Retina (tissue), 1 donor: ENCODE data around the gene RTL1.

Experiments used
- DNase-seq: peaks from one replicate; pipeline ENCODE4 v3.0.0-alpha.2; 2016

The RTL1 gene

DNA sequence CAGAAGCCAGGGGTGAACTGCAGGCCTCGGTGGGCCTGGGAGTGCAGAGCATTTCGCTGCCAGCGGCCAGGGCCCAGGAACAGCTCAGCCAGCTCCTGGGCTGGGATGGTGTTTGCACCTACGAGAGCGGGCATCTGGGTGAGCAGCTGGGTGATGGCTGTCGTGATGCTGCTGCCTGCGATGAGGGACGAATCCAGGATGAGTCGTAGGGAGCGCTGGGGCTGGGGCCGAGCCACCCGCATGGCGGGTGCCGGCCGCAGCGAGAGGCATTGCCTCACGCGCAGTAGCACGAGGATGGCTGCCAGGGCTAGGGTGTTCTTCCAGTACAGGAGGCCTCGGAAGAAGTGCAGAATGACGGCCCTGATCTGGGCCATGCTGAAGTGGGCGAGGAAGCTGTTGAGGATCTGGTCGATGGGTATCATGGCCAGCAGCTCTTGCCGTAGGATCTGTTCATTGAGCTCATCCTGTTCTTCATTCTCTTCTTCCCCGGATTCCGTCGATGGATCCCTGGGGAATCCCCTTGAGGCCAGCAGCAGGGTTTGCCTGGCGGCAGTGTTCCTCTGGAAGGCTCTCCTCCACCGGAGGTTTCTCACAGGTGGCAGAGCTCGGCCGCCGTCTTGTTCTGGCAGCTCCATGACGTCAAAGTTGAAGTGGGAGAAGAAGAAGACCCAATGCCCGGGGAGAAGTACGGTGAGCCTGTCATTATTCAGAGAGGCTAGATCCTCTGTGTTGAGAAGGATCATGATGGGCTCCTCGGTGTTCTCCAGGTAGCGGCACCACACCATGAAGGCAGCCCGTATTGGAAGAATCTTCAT lies 22.1 kb downstream of the RTL1 start:
- no peak for DNase-seq

DNA sequence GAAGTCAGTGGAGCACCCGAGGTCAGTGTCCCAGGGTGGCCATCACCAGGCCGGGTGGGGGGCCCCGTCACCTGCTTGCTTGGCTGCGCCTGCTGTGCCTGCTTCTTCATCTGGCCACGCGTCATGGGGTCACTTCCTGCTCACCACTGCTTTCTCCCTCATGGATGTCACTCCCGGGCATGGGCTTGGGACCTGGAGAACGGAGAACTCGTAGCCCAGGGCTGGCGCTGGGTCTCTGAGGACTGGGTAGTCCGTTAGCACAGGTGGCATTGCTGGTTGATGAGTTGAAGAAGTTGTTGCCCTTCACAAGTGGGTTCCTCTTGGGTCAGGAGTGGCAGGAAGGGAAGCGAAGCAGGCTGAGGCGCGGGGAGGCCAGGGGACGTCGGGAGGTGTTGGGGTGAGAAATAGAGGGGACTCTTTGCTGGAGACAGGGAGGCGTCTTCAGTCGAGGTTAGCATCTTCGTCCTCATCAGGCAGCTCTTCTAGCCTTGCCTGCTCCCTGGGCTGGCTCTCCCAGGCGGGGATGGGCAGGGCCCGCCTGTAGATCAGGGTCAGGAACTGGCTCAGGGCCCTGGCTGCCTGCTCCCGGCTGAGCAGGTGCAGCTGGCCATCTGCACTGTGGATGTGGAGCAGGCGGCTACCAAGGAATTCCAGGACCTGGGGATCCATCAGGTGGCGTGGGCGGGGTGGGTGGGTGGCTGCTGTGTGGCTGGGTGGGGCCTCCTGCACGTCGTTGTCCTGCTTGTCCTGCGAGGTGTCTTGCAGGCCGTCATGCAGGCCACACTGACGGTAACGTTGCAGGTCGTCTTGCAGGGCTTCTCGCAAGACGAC lies 23.0 kb downstream of the RTL1 start:
- no peak for DNase-seq

GRCh38 chr14:100879782-100880181 lies 23.7 kb downstream of the RTL1 start:
- DNase-seq = no peak

DNA sequence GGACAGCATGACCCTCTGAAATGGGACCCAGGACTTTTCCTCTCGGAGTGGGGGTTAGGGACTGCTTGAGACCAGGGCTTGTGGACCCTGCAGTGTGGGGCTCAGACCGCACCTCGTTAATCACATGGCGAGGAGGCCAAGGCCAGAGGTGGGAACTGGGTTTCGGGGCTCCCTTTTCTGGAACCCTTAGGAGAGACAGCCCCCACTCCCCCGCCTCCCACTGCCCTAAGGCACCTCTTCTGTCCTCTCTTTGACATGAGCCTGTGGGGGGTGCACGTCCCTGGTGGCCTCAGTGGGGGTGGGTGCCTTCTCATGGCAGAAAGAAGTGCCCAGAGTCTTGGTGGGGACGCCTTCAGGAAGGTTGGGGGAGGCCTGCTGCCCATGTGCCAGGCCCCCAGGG lies 24.3 kb downstream of the RTL1 start:
- DNase-seq = no peak

GRCh38 chr14:100878271-100879146 lies 25.0 kb downstream of the RTL1 start:
- no peak for DNase-seq

GRCh38 chr14:100875861-100876590 lies 27.5 kb downstream of the RTL1 start:
- DNase-seq = no peak

DNA sequence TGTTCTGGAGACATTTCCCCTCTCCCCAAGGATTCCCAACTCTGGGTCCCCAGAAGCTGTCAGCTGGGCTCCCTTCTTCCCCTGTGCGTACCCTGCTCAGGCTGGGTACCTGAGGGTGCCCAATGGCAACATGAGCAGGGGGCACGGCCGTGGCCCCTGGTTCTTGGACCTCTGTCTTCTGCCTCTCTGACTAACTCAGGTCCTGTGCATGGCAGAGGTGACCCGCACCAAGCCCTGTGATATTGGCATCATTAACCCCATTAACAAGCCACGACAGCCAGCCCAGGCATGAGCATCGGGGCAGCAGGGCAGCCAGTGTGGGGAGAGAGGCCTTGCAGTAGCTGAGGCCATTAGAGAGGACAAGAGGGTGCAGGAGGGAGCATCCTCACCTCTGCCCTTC lies 28.4 kb downstream of the RTL1 start:
- DNase-seq = no peak

- DNase-seq = no peak
These were observed 29.0 kb downstream of the RTL1 start for GRCh38 chr14:100874411-100875091.

DNA sequence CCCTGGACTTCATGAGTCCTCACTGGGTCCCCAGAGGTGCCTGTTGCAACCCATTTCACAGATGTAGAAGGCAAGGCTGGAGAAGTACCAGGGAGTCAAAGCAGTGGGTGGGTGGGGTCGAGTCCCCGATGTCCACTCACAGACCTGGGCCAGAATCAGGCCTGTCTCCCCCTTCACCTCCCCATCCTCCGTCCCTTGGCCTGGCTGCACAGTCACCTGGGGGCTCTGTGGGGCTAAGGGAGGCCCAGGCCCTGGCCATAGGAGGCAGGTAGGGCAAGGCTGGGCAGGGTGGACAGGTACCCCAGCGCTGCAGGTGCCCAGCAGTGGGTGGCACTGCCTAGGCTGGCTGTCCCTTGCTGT lies 29.5 kb downstream of the RTL1 start:
- no peak for DNase-seq

GRCh38 chr14:100873096-100873482 lies 30.4 kb downstream of the RTL1 start:
- no peak for DNase-seq

DNA sequence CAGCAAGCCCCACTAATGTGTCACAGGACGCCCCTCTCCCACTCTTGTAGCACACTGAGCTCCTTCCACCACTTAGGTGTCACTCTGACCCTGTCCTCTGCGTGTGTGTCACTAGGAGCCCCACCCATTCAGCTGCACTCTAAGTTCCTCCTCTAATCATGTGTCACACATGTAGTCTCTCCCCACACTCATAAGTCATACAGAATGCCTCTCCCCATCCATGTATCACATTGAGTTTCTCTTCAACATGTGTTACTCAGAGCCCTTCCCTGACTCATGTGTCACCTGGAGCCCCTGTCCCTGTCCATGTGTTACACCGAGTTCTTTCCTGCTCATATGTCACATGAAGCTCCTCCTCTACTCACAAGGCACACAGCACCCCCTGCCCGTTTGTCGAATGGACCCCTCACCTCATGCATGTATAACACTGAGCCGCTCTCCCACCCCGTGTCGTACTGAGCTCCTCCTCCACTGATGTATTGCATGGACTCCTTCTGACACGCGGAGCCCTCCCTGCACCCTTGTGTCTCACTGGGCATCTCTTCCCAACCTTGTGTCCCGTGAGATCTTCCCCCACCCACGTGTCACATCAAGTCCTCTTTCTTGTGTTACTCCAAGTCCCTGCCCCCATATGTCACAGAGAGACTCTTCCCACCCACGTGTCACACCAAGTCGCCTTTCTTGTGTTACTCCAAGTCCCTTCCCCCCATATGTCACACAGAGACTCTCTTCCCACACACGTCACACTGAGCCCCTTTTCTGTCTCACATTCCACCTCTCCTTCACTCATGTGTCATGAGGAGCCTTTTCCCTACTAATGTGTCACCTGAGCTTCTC lies 31.0 kb downstream of the RTL1 start:
- no peak for DNase-seq

- no peak for DNase-seq
These were observed 32.0 kb downstream of the RTL1 start for GRCh38 chr14:100871234-100872186.

DNA sequence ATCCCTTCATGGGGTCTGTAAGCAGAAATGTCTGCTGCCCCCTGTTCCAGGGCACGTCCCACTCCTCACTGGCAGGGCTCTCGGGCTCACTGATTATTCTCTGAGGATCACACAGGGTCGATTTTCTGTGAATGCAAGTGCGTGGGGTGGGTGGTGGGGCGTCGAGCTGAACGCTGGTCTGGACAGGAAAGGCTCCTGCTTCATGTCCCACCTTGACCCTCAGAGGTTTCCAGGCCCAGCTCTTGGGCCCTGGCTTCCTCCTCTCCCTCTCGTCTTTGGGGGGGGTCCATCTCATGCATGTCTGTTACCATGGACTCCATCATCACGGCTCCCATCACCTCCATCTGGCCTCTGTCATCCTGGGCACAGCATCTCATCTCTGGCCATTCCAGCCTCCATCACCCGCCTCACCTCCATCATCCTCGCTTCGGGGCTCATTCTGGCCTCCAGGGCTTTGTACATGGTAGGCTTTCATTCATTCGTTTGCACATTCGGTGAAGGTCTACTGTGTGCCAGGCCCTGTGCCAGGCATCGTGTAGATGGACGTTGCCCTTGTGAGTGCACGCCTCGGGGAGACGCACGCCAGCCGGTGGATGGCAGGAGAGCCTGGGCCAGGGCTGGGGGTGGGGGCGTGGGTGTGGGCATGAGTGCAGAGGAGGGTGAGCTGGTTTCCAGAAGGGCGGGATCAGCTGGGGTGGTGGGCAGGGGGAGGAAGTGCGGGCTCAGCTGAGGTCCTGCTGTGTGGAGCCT lies 34.7 kb downstream of the RTL1 start:
- no peak for DNase-seq

GRCh38 chr14:100867631-100868315 lies 35.7 kb downstream of the RTL1 start:
- no peak for DNase-seq

DNA sequence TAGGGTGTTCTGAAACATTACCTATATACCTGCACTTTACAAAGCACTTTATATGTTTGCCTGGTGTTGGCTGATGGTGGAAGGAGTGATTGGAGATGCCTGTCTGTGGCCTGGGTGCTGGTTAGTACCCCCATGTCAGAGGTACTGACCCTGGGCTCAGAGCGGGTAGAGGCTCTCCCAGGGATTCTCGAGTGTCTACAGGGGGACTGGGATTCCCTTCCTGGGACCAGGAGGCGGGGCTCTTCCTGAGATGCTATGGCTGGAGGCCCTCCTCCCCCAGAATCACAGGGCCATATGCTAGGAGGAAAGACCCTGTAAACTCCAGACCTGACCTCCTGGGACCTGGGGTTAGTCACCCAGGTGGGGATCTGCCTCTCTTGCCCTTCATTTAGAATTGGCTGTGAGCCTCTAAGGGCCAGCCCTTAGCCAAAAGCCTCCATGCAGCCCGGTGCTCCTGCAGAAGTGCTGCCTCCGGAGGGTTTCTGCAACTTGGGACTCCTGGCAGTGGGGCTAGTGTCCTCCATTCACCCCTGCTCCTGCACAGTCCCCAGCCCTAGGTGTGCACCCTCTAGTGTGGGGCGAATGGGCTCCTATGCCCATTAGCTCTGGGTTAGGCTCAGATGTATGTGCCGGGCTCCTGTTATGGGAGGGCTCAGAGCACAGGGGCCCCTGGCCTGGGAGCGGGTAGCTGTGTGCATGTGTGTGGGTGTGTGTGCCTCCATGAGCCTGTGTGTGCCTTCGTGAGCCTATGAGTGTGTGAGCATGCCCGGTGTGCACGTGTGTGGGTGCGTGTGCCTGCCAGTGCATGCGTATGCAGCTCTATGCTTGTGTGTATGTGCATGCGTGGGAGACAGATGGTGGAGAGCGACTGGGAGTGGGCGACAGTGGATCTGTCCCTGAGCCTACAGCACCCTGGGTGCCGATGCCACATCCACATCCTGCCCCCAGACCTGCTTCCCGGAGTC lies 36.6 kb downstream of the RTL1 start:
- no peak for DNase-seq

DNA sequence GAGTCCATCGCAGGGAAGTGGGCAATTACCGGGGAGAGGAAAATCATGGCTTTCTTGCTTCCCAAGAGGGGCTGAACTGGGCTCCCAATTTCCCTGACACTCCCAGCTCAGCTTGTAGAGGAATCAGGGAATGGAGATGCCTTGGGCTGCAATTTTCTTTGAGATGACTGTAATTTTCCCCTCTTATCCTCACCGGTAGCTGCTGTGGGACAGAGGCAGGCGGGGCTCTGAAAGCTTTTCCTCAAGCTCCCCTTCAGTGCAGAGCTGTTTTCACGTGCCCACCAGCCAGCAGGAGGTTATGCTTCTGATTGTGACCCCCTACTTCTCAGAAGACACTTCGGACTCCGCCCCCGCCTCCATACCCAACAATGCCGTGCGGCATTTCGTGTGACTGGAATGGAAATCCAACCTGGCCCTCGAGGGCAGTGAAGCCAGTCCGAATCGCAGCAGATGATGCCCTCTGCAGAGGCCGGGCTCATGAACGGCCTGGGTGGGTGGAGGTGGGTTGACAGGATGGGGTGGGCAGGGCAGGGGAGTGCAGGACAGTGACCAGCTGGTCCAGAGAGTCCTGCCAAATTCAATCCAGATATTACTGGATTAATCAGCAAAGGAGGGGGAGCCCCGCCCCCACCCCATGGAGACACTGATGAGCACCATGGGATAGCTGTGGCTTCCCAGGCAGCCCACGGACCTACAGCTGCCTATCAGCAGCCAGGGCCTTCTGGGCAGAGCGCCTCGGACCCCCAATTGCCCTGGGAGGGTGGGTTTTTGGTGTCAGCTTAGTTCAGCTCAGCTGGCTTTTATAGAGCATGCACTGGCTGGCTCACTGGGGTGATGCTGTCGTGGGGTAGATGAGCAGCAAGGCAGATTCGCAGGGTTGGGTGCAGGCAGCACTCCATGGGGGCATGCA lies 37.6 kb downstream of the RTL1 start:
- no peak for DNase-seq
